ENCODE results near the gene ST6GALNAC6.
A peak's percentile ranks its signal among the peaks of the same experiment; 100 is the strongest.

Gene ST6GALNAC6

DNA sequence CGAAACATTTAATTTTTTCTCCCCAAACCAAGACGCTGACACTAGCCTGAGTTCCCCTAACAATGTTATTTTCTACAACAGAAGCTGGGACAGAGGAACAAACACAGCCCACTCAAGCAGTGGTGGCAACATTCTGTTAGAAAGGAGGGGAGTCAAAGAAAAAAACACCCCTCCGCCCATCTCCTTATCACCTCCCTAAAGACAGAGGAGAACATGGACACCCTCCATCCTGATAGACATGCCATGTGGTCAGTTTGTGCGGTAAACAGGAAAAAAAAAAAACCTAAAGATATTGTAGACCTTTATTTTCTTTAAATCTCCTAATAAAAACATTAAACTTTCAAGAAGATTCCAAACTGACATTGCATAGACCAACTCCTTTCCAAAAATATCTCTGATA lies 41.2 kb upstream of the ST6GALNAC6 start:
- no peaks in the 10 kb centered on the region for H3K9me3 ChIP-seq (ENCODE audit: control insufficient read depth, low read length)
- H2AFZ ChIP-seq (ENCODE audit: low read depth, low read length): no peak overlapping the region
- H3K4me1 ChIP-seq (ENCODE audit: control insufficient read depth, insufficient read depth, low read depth, low read length): peaks cover 19% of the 10 kb centered on the region
- no peak overlapping the region for H3K4me3 ChIP-seq (ENCODE audit: insufficient read depth in 1 of 2, low read depth in 1 of 2, low read length in 2 of 2)
- WGBS: 100% methylated on average over 2 of the region's 4 CpGs
- no peak overlapping the region for H3K18ac ChIP-seq (ENCODE audit: low read depth in 1 of 2, low read length in 2 of 2)
- H3K27ac ChIP-seq (ENCODE audit: low read length, poor library complexity, severe bottlenecking): no peak overlapping the region
- no peak overlapping the region for H3K23ac ChIP-seq (ENCODE audit: low read length in 2 of 2)
- H4K91ac ChIP-seq (ENCODE audit: low read length): no peak overlapping the region
- H2AK5ac ChIP-seq (ENCODE audit: low read length, severe bottlenecking): no peak overlapping the region
- H3K36me3 ChIP-seq (ENCODE audit: control insufficient read depth in 1 of 2, insufficient read depth in 2 of 2, low read depth in 1 of 2, low read length in 2 of 2): peaks cover 46 to 49% of the 10 kb centered on the region in 2 experiments
- H4K8ac ChIP-seq (ENCODE audit: low read length): no peak overlapping the region
- DNase-seq: no peak
- no peak overlapping the region for H3K4me2 ChIP-seq (ENCODE audit: low read length, poor library complexity, severe bottlenecking)
- no peak overlapping the region for H2BK5ac ChIP-seq (ENCODE audit: low read depth, low read length, poor library complexity, severe bottlenecking)
- no peak overlapping the region for H3K14ac ChIP-seq (ENCODE audit: low read length in 2 of 2)
- no peak overlapping the region for H3K9ac ChIP-seq (ENCODE audit: low read length)
- H2BK12ac ChIP-seq (ENCODE audit: low read length in 2 of 2): no peak overlapping the region
- H2BK120ac ChIP-seq (ENCODE audit: low read depth, low read length): no peak overlapping the region
- H3K27me3 ChIP-seq (ENCODE audit: control insufficient read depth in 1 of 2, insufficient read depth in 1 of 2, low read length in 2 of 2): no peaks in the 10 kb centered on the region
- peaks cover 3% of the 10 kb centered on the region for H3K79me1 ChIP-seq (replicated peaks; ENCODE audit: low read length, poor library complexity, severe bottlenecking)
- no peak overlapping the region for H2BK15ac ChIP-seq (ENCODE audit: low read depth, poor library complexity, severe bottlenecking)
- no peak overlapping the region for H3K4ac ChIP-seq (ENCODE audit: low read depth in 1 of 2, low read length in 2 of 2)

DNA sequence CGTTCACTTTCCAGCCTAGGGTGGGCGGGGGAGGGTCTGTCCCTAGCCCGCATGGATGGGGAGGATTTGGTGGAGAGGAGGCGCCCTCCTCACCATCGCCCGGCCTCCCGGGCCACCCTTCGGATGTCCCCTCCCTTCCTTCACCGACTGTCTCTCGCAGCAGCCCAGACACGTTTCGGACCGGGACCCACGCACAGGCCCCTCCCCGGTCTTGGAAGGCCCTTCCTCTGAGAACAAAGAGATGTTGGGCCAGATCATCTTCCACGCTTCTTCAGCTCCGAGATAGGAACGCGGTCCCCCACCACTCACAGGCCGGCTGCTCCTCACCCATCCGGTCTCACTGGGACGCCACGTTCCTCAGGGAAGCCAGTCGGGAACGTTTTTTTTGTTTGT lies 38.9 kb upstream of the ST6GALNAC6 start:
- Histone ChIP-seq H3K14ac (ENCODE audit: low read length in 2 of 2) (no peak overlapping the region), H3K9me3 (ENCODE audit: control insufficient read depth, low read length) (no peaks in the 10 kb centered on the region), H3K4me2 (ENCODE audit: low read length, poor library complexity, severe bottlenecking) (no peak overlapping the region), H2BK15ac (ENCODE audit: low read depth, poor library complexity, severe bottlenecking) (no peak overlapping the region), H4K8ac (ENCODE audit: low read length) (peak overlapping the region; percentile 94), H3K4ac (ENCODE audit: low read depth in 1 of 2, low read length in 2 of 2) (peak overlapping the region; percentile 40 to 46), H3K36me3 (ENCODE audit: control insufficient read depth in 1 of 2, insufficient read depth in 2 of 2, low read depth in 1 of 2, low read length in 2 of 2) (peaks cover 37 to 38% of the 10 kb centered on the region in 2 experiments), H3K4me3 (ENCODE audit: insufficient read depth in 1 of 2, low read depth in 1 of 2, low read length in 2 of 2) (peak overlapping the region in 1 of 2 experiments; percentile 99), H2BK12ac (ENCODE audit: low read length in 2 of 2) (no peak overlapping the region), H3K27me3 (ENCODE audit: control insufficient read depth in 1 of 2, insufficient read depth in 1 of 2, low read length in 2 of 2) (no peaks in the 10 kb centered on the region), H3K23ac (ENCODE audit: low read length in 2 of 2) (no peak overlapping the region), H2BK5ac (ENCODE audit: low read depth, low read length, poor library complexity, severe bottlenecking) (no peak overlapping the region), H3K4me1 (ENCODE audit: control insufficient read depth, insufficient read depth, low read depth, low read length) (peaks cover 25% of the 10 kb centered on the region), H2AK5ac (ENCODE audit: low read length, severe bottlenecking) (peak overlapping the region; percentile 37), H2AFZ (ENCODE audit: low read depth, low read length) (peak overlapping the region; percentile 0), H3K79me1 (replicated peaks; ENCODE audit: low read length, poor library complexity, severe bottlenecking) (peaks cover 17% of the 10 kb centered on the region), H3K9ac (ENCODE audit: low read length) (peak overlapping the region; percentile 96), H3K27ac (ENCODE audit: low read length, poor library complexity, severe bottlenecking) (no peak overlapping the region), H3K18ac (ENCODE audit: low read depth in 1 of 2, low read length in 2 of 2) (peak overlapping the region in 1 of 2 experiments; percentile 28), H2BK120ac (ENCODE audit: low read depth, low read length) (no peak overlapping the region), H4K91ac (ENCODE audit: low read length) (peak overlapping the region; percentile 72)
- no peak for DNase-seq
- 65% methylated on average over 21 of the region's 25 CpGs for WGBS

- H4K8ac ChIP-seq (ENCODE audit: low read length): peak within 1 kb of the TSS; percentile 94
- peak within 1 kb of the TSS; percentile 37 for H2AK5ac ChIP-seq (ENCODE audit: low read length, severe bottlenecking)
- peak within 1 kb of the TSS; percentile 96 for H3K9ac ChIP-seq (ENCODE audit: low read length)
- peak within 1 kb of the TSS; percentile 10 for H2BK5ac ChIP-seq (ENCODE audit: low read depth, low read length, poor library complexity, severe bottlenecking)
- H3K4me2 ChIP-seq (ENCODE audit: low read length, poor library complexity, severe bottlenecking): peak within 1 kb of the TSS; percentile 83
- no peak within 1 kb of the TSS for H2BK12ac ChIP-seq (ENCODE audit: low read length in 2 of 2)
- peak; percentile 86 for DNase-seq
- no peak within 1 kb of the TSS for H2BK15ac ChIP-seq (ENCODE audit: low read depth, poor library complexity, severe bottlenecking)
- H2AFZ ChIP-seq (ENCODE audit: low read depth, low read length): peak within 1 kb of the TSS; percentile 0
- peak within 1 kb of the TSS; percentile 40 to 88 for H3K4ac ChIP-seq (ENCODE audit: low read depth in 1 of 2, low read length in 2 of 2)
- H3K4me3 ChIP-seq (ENCODE audit: insufficient read depth in 1 of 2, low read depth in 1 of 2, low read length in 2 of 2): peak within 1 kb of the TSS; percentile 77 to 99
- H3K14ac ChIP-seq (ENCODE audit: low read length in 2 of 2): peak within 1 kb of the TSS in 1 of 2 experiments; percentile 77
- WGBS: 5% methylated on average over 58 of the region's 60 CpGs
- no peaks in the 10 kb centered on the region for H3K9me3 ChIP-seq (ENCODE audit: control insufficient read depth, low read length)
- H3K27ac ChIP-seq (ENCODE audit: low read length, poor library complexity, severe bottlenecking): peak within 1 kb of the TSS; percentile 8
- H3K18ac ChIP-seq (ENCODE audit: low read depth in 1 of 2, low read length in 2 of 2): peak within 1 kb of the TSS; percentile 40 to 55
- no peak within 1 kb of the TSS for H2BK120ac ChIP-seq (ENCODE audit: low read depth, low read length)
- H3K79me1 ChIP-seq (replicated peaks; ENCODE audit: low read length, poor library complexity, severe bottlenecking): peaks cover 19% of the 10 kb centered on the region
- H3K4me1 ChIP-seq (ENCODE audit: control insufficient read depth, insufficient read depth, low read depth, low read length): peaks cover 28% of the 10 kb centered on the region
- no peak within 1 kb of the TSS for H3K23ac ChIP-seq (ENCODE audit: low read length in 2 of 2)
- H3K27me3 ChIP-seq (ENCODE audit: control insufficient read depth in 1 of 2, insufficient read depth in 1 of 2, low read length in 2 of 2): no peaks in the 10 kb centered on the region
- peaks cover 31 to 38% of the 10 kb centered on the region in 2 experiments for H3K36me3 ChIP-seq (ENCODE audit: control insufficient read depth in 1 of 2, insufficient read depth in 2 of 2, low read depth in 1 of 2, low read length in 2 of 2)
- peak within 1 kb of the TSS; percentile 84 for H4K91ac ChIP-seq (ENCODE audit: low read length)
Observed at GRCh38 chr9:127937388-127938297, 38.2 kb upstream of the ST6GALNAC6 start, which contains the start of gene DPM2. Gene DPM2 (minus strand): TSS chr9:127937854. CDS start chr9:127937820, 34 bp downstream.

GRCh38 chr9:127937056-127937387 lies 37.6 kb upstream of the ST6GALNAC6 start:
- peak overlapping the region; percentile 7 to 55 for H3K18ac ChIP-seq (ENCODE audit: low read depth in 1 of 2, low read length in 2 of 2)
- no peaks in the 10 kb centered on the region for H3K9me3 ChIP-seq (ENCODE audit: control insufficient read depth, low read length)
- H2BK120ac ChIP-seq (ENCODE audit: low read depth, low read length): no peak overlapping the region
- H2BK5ac ChIP-seq (ENCODE audit: low read depth, low read length, poor library complexity, severe bottlenecking): no peak overlapping the region
- H2BK12ac ChIP-seq (ENCODE audit: low read length in 2 of 2): no peak overlapping the region
- no peak overlapping the region for H3K27ac ChIP-seq (ENCODE audit: low read length, poor library complexity, severe bottlenecking)
- H2AK5ac ChIP-seq (ENCODE audit: low read length, severe bottlenecking): no peak overlapping the region
- H4K91ac ChIP-seq (ENCODE audit: low read length): peak overlapping the region; percentile 84
- no peaks in the 10 kb centered on the region for H3K27me3 ChIP-seq (ENCODE audit: control insufficient read depth in 1 of 2, insufficient read depth in 1 of 2, low read length in 2 of 2)
- H2BK15ac ChIP-seq (ENCODE audit: low read depth, poor library complexity, severe bottlenecking): no peak overlapping the region
- H3K36me3 ChIP-seq (ENCODE audit: control insufficient read depth in 1 of 2, insufficient read depth in 2 of 2, low read depth in 1 of 2, low read length in 2 of 2): peaks cover 24 to 31% of the 10 kb centered on the region in 2 experiments
- peak overlapping the region in 1 of 2 experiments; percentile 77 for H3K14ac ChIP-seq (ENCODE audit: low read length in 2 of 2)
- 24% methylated on average over 6 of the region's 7 CpGs for WGBS
- H3K4ac ChIP-seq (ENCODE audit: low read depth in 1 of 2, low read length in 2 of 2): peak overlapping the region; percentile 21 to 88
- DNase-seq: no peak
- peak overlapping the region; percentile 85 for H4K8ac ChIP-seq (ENCODE audit: low read length)
- H3K79me1 ChIP-seq (replicated peaks; ENCODE audit: low read length, poor library complexity, severe bottlenecking): peaks cover 19% of the 10 kb centered on the region
- H3K9ac ChIP-seq (ENCODE audit: low read length): peak overlapping the region; percentile 96
- peak overlapping the region; percentile 77 to 99 for H3K4me3 ChIP-seq (ENCODE audit: insufficient read depth in 1 of 2, low read depth in 1 of 2, low read length in 2 of 2)
- no peak overlapping the region for H3K23ac ChIP-seq (ENCODE audit: low read length in 2 of 2)
- H3K4me1 ChIP-seq (ENCODE audit: control insufficient read depth, insufficient read depth, low read depth, low read length): peaks cover 26% of the 10 kb centered on the region
- H2AFZ ChIP-seq (ENCODE audit: low read depth, low read length): no peak overlapping the region
- H3K4me2 ChIP-seq (ENCODE audit: low read length, poor library complexity, severe bottlenecking): peak overlapping the region; percentile 83

Data from mesenchymal stem cell (in vitro differentiated cells and primary cell).